ENCODE measurements around the gene C1orf35. TPM values are rescaled to one million over a fixed set of nuclear protein-coding genes. Genes with fewer than 3 reads are reported as not detected.
A peak's percentile ranks its signal among the peaks of the same experiment; 100 is the strongest.

Gene C1orf35
- total RNA-seq, 1 donor from 2014 or later: 17.1 TPM

GRCh38 chr1:228070173-228070572 is 33.0 kb downstream of the C1orf35 start:
- Histone ChIP-seq H3K4me3 (ENCODE audit: low read depth, low read length) (no peak overlapping the region), H3K27me3 (ENCODE audit: control insufficient read depth, insufficient read depth, low read length) (peaks cover 7% of the 10 kb centered on the region), H3K36me3 (ENCODE audit: control insufficient read depth, insufficient read depth, low read length) (no peaks in the 10 kb centered on the region)
- FAIRE-seq (no peak), DNase-seq (ENCODE audit: low read depth) (no peak)
- no peak for TF ChIP-seq CTCF (IDR thresholded peaks at IDR 0.05; ENCODE audit: insufficient read depth, low read length, severe bottlenecking)

GRCh38 chr1:228068359-228068758 is 34.8 kb downstream of the C1orf35 start:
- Histone ChIP-seq H3K36me3 (ENCODE audit: control insufficient read depth, insufficient read depth, low read length) (no peaks in the 10 kb centered on the region), H3K4me3 (ENCODE audit: low read depth, low read length) (no peak overlapping the region), H3K27me3 (ENCODE audit: control insufficient read depth, insufficient read depth, low read length) (peaks cover 7% of the 10 kb centered on the region)
- DNase-seq (ENCODE audit: low read depth) (no peak), FAIRE-seq (no peak)
- TF ChIP-seq CTCF (IDR thresholded peaks at IDR 0.05; ENCODE audit: insufficient read depth, low read length, severe bottlenecking): no peak

GRCh38 chr1:228066891-228067654 is 36.1 kb downstream of the C1orf35 start:
- H3K27me3 ChIP-seq (ENCODE audit: control insufficient read depth, insufficient read depth, low read length): peaks cover 7% of the 10 kb centered on the region
- FAIRE-seq: no peak
- no peaks in the 10 kb centered on the region for H3K36me3 ChIP-seq (ENCODE audit: control insufficient read depth, insufficient read depth, low read length)
- no peak for DNase-seq (ENCODE audit: low read depth)
- H3K4me3 ChIP-seq (ENCODE audit: low read depth, low read length): no peak overlapping the region
- no peak for TF ChIP-seq CTCF (IDR thresholded peaks at IDR 0.05; ENCODE audit: insufficient read depth, low read length, severe bottlenecking)

- no peak for FAIRE-seq
- DNase-seq (ENCODE audit: low read depth): no peak
- H3K27me3 ChIP-seq (ENCODE audit: control insufficient read depth, insufficient read depth, low read length): peaks cover 7% of the 10 kb centered on the region
- no peak overlapping the region for H3K4me3 ChIP-seq (ENCODE audit: low read depth, low read length)
- no peaks in the 10 kb centered on the region for H3K36me3 ChIP-seq (ENCODE audit: control insufficient read depth, insufficient read depth, low read length)
- TF ChIP-seq CTCF (IDR thresholded peaks at IDR 0.05; ENCODE audit: insufficient read depth, low read length, severe bottlenecking): no peak
These were observed 36.7 kb downstream of the C1orf35 start for GRCh38 chr1:228066416-228066815.

- TF ChIP-seq CTCF (IDR thresholded peaks at IDR 0.05; ENCODE audit: insufficient read depth, low read length, severe bottlenecking): no peak
- FAIRE-seq (peak; percentile 28), DNase-seq (ENCODE audit: low read depth) (no peak)
- H3K4me3 ChIP-seq (ENCODE audit: low read depth, low read length): no peak overlapping the region
- peaks cover 7% of the 10 kb centered on the region for H3K27me3 ChIP-seq (ENCODE audit: control insufficient read depth, insufficient read depth, low read length)
- H3K36me3 ChIP-seq (ENCODE audit: control insufficient read depth, insufficient read depth, low read length): no peaks in the 10 kb centered on the region
These were observed 37.4 kb downstream of the C1orf35 start for GRCh38 chr1:228065543-228066347.

Data from bronchial epithelial cell (primary cell).